IMR-90 (cell line): Measurements from ENCODE around the gene XPNPEP2. TPM values are rescaled to one million over a fixed set of nuclear protein-coding genes. Genes with fewer than 3 reads are reported as not detected.

ENCODE experiments used
- ATAC-seq: fragments of 200-7000 bp; cut with Tn5 transposase; 2 replicates; pipeline ENCODE4 v1.9.1; 2020; ENCODE audit warnings: low read depth, mild to moderate bottlenecking, moderate library complexity
- BruUV-seq: library from RNA; stranded (reverse); fragments of 400-500 nt; replicated peaks from 2 replicates; lab custom pipeline; 2021; lab: Mats Ljungman, UMichigan
- CTCF ChIA-PET: fragments of 300-600 bp; formaldehyde crosslinking; extraction: SDS; loops from one replicate; lab custom pipeline; 2021; ENCODE audit warnings: antibody characterized with exemption; lab: Yijun Ruan, JAX
- POLR2A ChIA-PET: fragments of 300-600 bp; sonication (Branson Sonifier 250); formaldehyde crosslinking; loops from one replicate; lab custom pipeline; 2022; ENCODE audit warnings: antibody characterized with exemption; ENCODE audit not compliant: unreplicated experiment; lab: Charles Lee
- DNase-seq: peaks from one replicate; pipeline ENCODE4 v3.0.0; 2013
- H2AFZ ChIP-seq: replicated peaks from 2 replicates; pipeline ENCODE3; 2013; ENCODE audit warnings: low read length, mild to moderate bottlenecking; ENCODE audit not compliant: poor library complexity
- H2AK5ac ChIP-seq: 2 replicates; pipeline ENCODE4 v1.6.1; 2013; ENCODE audit warnings: low read depth, low read length, inconsistent platforms
- H2AK9ac ChIP-seq: replicated peaks from 2 replicates; pipeline ENCODE3; 2013; ENCODE audit warnings: mild to moderate bottlenecking, low read depth, low read length, moderate library complexity; ENCODE audit not compliant: poor library complexity
- H2BK120ac ChIP-seq: 2 replicates; pipeline ENCODE4 v1.6.1; 2013; ENCODE audit warnings: low read depth, low read length, inconsistent platforms
- H2BK15ac ChIP-seq: 3 replicates; pipeline ENCODE4 v1.6.1; 2013; ENCODE audit warnings: low read depth, low read length, inconsistent platforms
- H2BK20ac ChIP-seq: 2 replicates; pipeline ENCODE4 v1.6.1; 2013; ENCODE audit warnings: low read depth, mild to moderate bottlenecking, inconsistent platforms, low read length, moderate library complexity
- H2BK5ac ChIP-seq: 2 replicates; pipeline ENCODE4 v1.6.1; 2013; ENCODE audit warnings: mild to moderate bottlenecking, low read depth, low read length, inconsistent platforms; ENCODE audit not compliant: poor library complexity, severe bottlenecking
- H3K14ac ChIP-seq: replicated peaks from 2 replicates; pipeline ENCODE4 v1.6.1; 2013; ENCODE audit warnings: low read depth, low read length, inconsistent platforms
- H3K18ac ChIP-seq: 2 replicates; pipeline ENCODE4 v1.6.1; 2013; ENCODE audit warnings: low read depth, low read length, control low read depth
- H3K23ac ChIP-seq: 2 replicates; pipeline ENCODE4 v1.6.1; 2013; ENCODE audit warnings: low read depth, low read length, inconsistent platforms
- H3K27ac ChIP-seq: 2 replicates; pipeline ENCODE4 v1.5.1; 2013; ENCODE audit warnings: mild to moderate bottlenecking, control low read depth, low read length; ENCODE audit not compliant: insufficient read depth
- H3K27me3 ChIP-seq: 2 replicates; pipeline ENCODE4 v1.6.1; 2013; ENCODE audit warnings: low read length; ENCODE audit not compliant: control insufficient read depth, insufficient read depth
- H3K36me3 ChIP-seq: 2 replicates; pipeline ENCODE4 v1.6.1; 2013; ENCODE audit warnings: low read length, mixed read lengths; ENCODE audit not compliant: control insufficient read depth, insufficient read depth
- H3K4ac ChIP-seq: 2 replicates; pipeline ENCODE4 v1.6.1; 2013; ENCODE audit warnings: low read depth, low read length, inconsistent platforms
- H3K4me1 ChIP-seq: 2 replicates; pipeline ENCODE4 v1.6.1; 2013; ENCODE audit warnings: low read length, mixed read lengths; ENCODE audit not compliant: control insufficient read depth, insufficient read depth
- H3K4me2 ChIP-seq: 2 replicates; pipeline ENCODE4 v1.6.1; 2013; ENCODE audit warnings: low read depth, mild to moderate bottlenecking, control low read depth, low read length, moderate library complexity
- H3K4me3 ChIP-seq: 2 replicates; pipeline ENCODE4 v1.5.1; 2013; ENCODE audit warnings: low read depth, mild to moderate bottlenecking, control low read depth, low read length, moderate library complexity; ENCODE audit not compliant: insufficient read depth
- H3K56ac ChIP-seq: 2 replicates; pipeline ENCODE4 v1.6.1; 2013; ENCODE audit warnings: low read length, inconsistent platforms; ENCODE audit not compliant: insufficient read depth; ENCODE audit errors: extremely low read depth
- H3K79me1 ChIP-seq, 2 experiments: 2 replicates each; pipeline ENCODE4 v1.6.1; 2013; ENCODE audit warnings: low read length in 2 of 2, inconsistent platforms in 1 of 2, low read depth in 1 of 2
- H3K9ac ChIP-seq: 2 replicates; pipeline ENCODE4 v1.6.1; 2013; ENCODE audit warnings: low read depth, low read length, control low read depth
- H3K9me1 ChIP-seq: 2 replicates; pipeline ENCODE4 v1.6.1; 2013; ENCODE audit warnings: low read length, inconsistent platforms; ENCODE audit not compliant: insufficient read depth
- H3K9me3 ChIP-seq: 2 replicates; pipeline ENCODE4 v1.6.1; 2013; ENCODE audit warnings: low read length; ENCODE audit not compliant: control insufficient read depth, insufficient read depth
- H4K20me1 ChIP-seq: 2 replicates; pipeline ENCODE4 v1.6.1; 2013; ENCODE audit warnings: low read length, inconsistent platforms; ENCODE audit not compliant: insufficient read depth
- H4K5ac ChIP-seq: 2 replicates; pipeline ENCODE4 v1.6.1; 2013; ENCODE audit warnings: mild to moderate bottlenecking, low read depth, low read length, control low read depth
- H4K8ac ChIP-seq, 2 experiments: 2 replicates each; pipeline ENCODE4 v1.6.1; 2013; ENCODE audit warnings: low read depth in 2 of 2, low read length in 2 of 2, control low read depth in 1 of 2, inconsistent platforms in 1 of 2
- H4K91ac ChIP-seq: 2 replicates; pipeline ENCODE4 v1.6.1; 2013; ENCODE audit warnings: low read depth, low read length, inconsistent platforms; ENCODE audit not compliant: insufficient read depth
- BHLHE40 ChIP-seq: fragments of 150-350 bp; IDR thresholded peaks from 2 replicates; pipeline ENCODE4 v1.6.1; 2016; ENCODE audit warnings: mild to moderate bottlenecking, low read depth, low read length
- NFE2L2 ChIP-seq: fragments of 150-350 bp; IDR thresholded peaks from 2 replicates; pipeline ENCODE4 v1.6.1; 2016; ENCODE audit warnings: low read depth, mild to moderate bottlenecking, low read length
- POLR2A ChIP-seq: IDR thresholded peaks from 2 replicates; pipeline ENCODE4 v1.6.1; 2012; ENCODE audit warnings: mild to moderate bottlenecking, low read depth, low read length
- RAD21 ChIP-seq: IDR thresholded peaks from 2 replicates; pipeline ENCODE4 v1.6.1; 2012; ENCODE audit warnings: low read length, improper control_type of control experiment
- USF2 ChIP-seq: fragments of 150-350 bp; IDR thresholded peaks from 2 replicates; pipeline ENCODE4 v1.6.1; 2017; ENCODE audit warnings: mild to moderate bottlenecking, antibody characterized with exemption, low read length, low read depth
- WGBS, 2 experiments: methylation state at CpG; one replicate each; pipeline versions ENCODE4 v1.1.5 to v1.1.7; 2013; ENCODE audit warnings: missing lambda C conversion rate in 2 of 2; ENCODE audit not compliant: insufficient read length in 1 of 2; ENCODE audit errors: extremely low coverage in 2 of 2; 5-methylcytosine and 5-hydroxymethylcytosine counted together
- dilution Hi-C: fragments of 300-500 bp; cut with HindIII; formaldehyde crosslinking; loops from one replicate; pipeline ENCODE4 v1.14.3; 2018; ENCODE audit warnings: low sequenced_read_pairs; ENCODE audit not compliant: unreplicated experiment
- in situ Hi-C: fragments of 300-500 bp; cut with MboI; formaldehyde crosslinking; loops from 3 replicates; pipeline ENCODE4 v1.14.3; 2019; ENCODE audit warnings: low sequenced_read_pairs, inconsistent platforms, mixed read lengths
- intact Hi-C: fragments of 100-400 bp; cut with micrococcal nuclease; formaldehyde crosslinking; loops from 2 replicates; pipeline ENCODE4 v1.10.0; 2022
- polyA plus RNA-seq, 3 experiments: library from polyadenylated mRNA; depleted of rRNA; stranded (reverse); fragments of >200 nt; gene quantifications; 2 replicates each; pipeline ENCODE4 v1.2.3, GENCODE V29; 2012; ENCODE audit warnings: low replicate concordance in 1 of 3
- total RNA-seq: library from RNA; depleted of rRNA; stranded (reverse); fragments of >200 nt; gene quantifications from 2 replicates; pipeline ENCODE4 v1.2.3, GENCODE V29; 2012

Gene XPNPEP2
- total and polyA plus RNA-seq, 2 of the 4 experiments (the other 2 are of a cell fraction) = under 0.01 to 0.07 TPM

- H2AFZ ChIP-seq = no peak overlapping the region
- CTCF ChIA-PET = no interaction called here
- no peak overlapping the region for H3K9ac ChIP-seq
- dilution Hi-C loops = no loop called here
- no TSS peak for BruUV-seq
- H3K27ac ChIP-seq = no peak overlapping the region
- no peak overlapping the region for H2AK5ac ChIP-seq
- no peaks in the 10 kb centered on the region for H3K79me1 ChIP-seq
- H3K4me1 ChIP-seq = peaks cover 4% of the 10 kb centered on the region
- no peak overlapping the region for H2BK15ac ChIP-seq
- intact Hi-C loops = no loop called here
- no peaks in the 10 kb centered on the region for H3K36me3 ChIP-seq
- no CpG with 5 or more reads among the region's 5 CpGs for WGBS, 2 experiments
- no peak overlapping the region for H4K5ac ChIP-seq
- H4K20me1 ChIP-seq = no peaks in the 10 kb centered on the region
- TF ChIP-seq RAD21 = no peak
- TF ChIP-seq NFE2L2 = no peak
- TF ChIP-seq BHLHE40 = no peak
- TF ChIP-seq POLR2A = no peak
- no peak for TF ChIP-seq USF2
- no peaks in the 10 kb centered on the region for H3K9me1 ChIP-seq
- no peak overlapping the region for H4K91ac ChIP-seq
- no peak overlapping the region for H2BK120ac ChIP-seq
- ATAC-seq (no peak), DNase-seq (no peak)
- no peak overlapping the region for H3K56ac ChIP-seq
- no peak overlapping the region for H3K18ac ChIP-seq
- H3K23ac ChIP-seq = no peak overlapping the region
- H2AK9ac ChIP-seq = no peak overlapping the region
- no peak overlapping the region for H2BK20ac ChIP-seq
- no peak overlapping the region for H2BK5ac ChIP-seq
- H4K8ac ChIP-seq = no peak overlapping the region
- no peak overlapping the region for H3K4me2 ChIP-seq
- H3K4me3 ChIP-seq = no peak overlapping the region
- no peaks in the 10 kb centered on the region for H3K9me3 ChIP-seq
- no peak overlapping the region for H3K14ac ChIP-seq
- in situ Hi-C loops = no loop called here
- POLR2A ChIA-PET = no interaction called here
- no peak overlapping the region for H3K4ac ChIP-seq
- peaks cover 9% of the 10 kb centered on the region; the same call in 1 of the 2 replicates for H3K27me3 ChIP-seq
Measured at GRCh38 chrX:129718676-129719075, 20.1 kb upstream of the XPNPEP2 start.
